Tibial artery (tissue), 4 donors: ENCODE measurements around the gene PPP1CA.
A peak's percentile ranks its signal among the peaks of the same experiment; 100 is the strongest.

ENCODE experiments used
- DNase-seq, 2 donors: peaks; one replicate each; pipeline ENCODE4 v3.0.0-alpha.2; 2019
- H3K27ac ChIP-seq, 2 donors: fragments of 200-600 bp; sonication (generic) in 1 of 2; 1 replicate in 1 of 2; 2 replicates in 1 of 2; pipeline ENCODE4 v1.5.1; 2018 to 2019; ENCODE audit warnings: mild to moderate bottlenecking in 1 of 2
- H3K27me3 ChIP-seq, 2 donors: fragments of 200-600 bp; sonication (generic) in 1 of 2; one replicate each; pipeline versions ENCODE4 v1.5.1 to v1.6.0; 2016 to 2019
- H3K36me3 ChIP-seq, 3 donors: fragments of 200-600 bp; sonication (generic) in 2 of 3; one replicate each; pipeline ENCODE4 v1.5.1; 2016 to 2019; ENCODE audit warnings: mild to moderate bottlenecking in 2 of 3
- H3K4me1 ChIP-seq, 4 donors: fragments of 200-600 bp; sonication (generic) in 2 of 4; 1 replicate in 3 of 4; 2 replicates in 1 of 4; pipeline ENCODE4 v1.5.1; 2016 to 2019
- H3K4me3 ChIP-seq, 2 donors: fragments of 200-600 bp; sonication (generic) in 1 of 2; 1 replicate in 1 of 2; 2 replicates in 1 of 2; pipeline ENCODE4 v1.5.1; 2018 to 2019; ENCODE audit warnings: mild to moderate bottlenecking in 2 of 2
- H3K9me3 ChIP-seq, 3 donors: fragments of 200-600 bp; sonication (generic) in 1 of 3; one replicate each; pipeline ENCODE4 v1.5.1; 2016 to 2019
- CTCF ChIP-seq, 2 experiments: fragments of 200-600 bp in 1 of 2; fragments of 450-650 bp in 1 of 2; IDR thresholded peaks; one replicate each; pipeline ENCODE4 v1.5.1; 2017 to 2019; ENCODE audit warnings: antibody characterized with exemption in 2 of 2, mild to moderate bottlenecking in 1 of 2, moderate library complexity in 1 of 2
- intact Hi-C: fragments of 100-400 bp; cut with DNase I; formaldehyde crosslinking; loops from one replicate; pipeline ENCODE4 v1.15.0; 2023; ENCODE audit warnings: low total_unique reads

The PPP1CA gene

GRCh38 chr11:67375320-67376055 is 26.2 kb downstream of the PPP1CA start:
- H3K4me3 ChIP-seq = no peak overlapping the region
- H3K27ac ChIP-seq = peak overlapping the region; percentile 92 to 93
- H3K36me3 ChIP-seq = no peaks in the 10 kb centered on the region
- peaks cover 0 to 10% of the 10 kb centered on the region in 2 donors for H3K27me3 ChIP-seq
- no peaks in the 10 kb centered on the region for H3K9me3 ChIP-seq
- intact Hi-C loops = loop anchor here (2.0 to 10.0 kb wide), 2 partner anchors 21 to 111 kb away; partner anchors contain the start of gene GRK2
- H3K4me1 ChIP-seq = peaks cover 6 to 43% (median 36%) of the 10 kb centered on the region in 4 donors
- TF ChIP-seq CTCF (IDR thresholded peaks at IDR 0.05) = no peak
- DNase-seq = no peak

- peaks cover 0 to 7% of the 10 kb centered on the region in 2 donors for H3K27me3 ChIP-seq
- intact Hi-C loops = loop anchor here (2.0 to 10.0 kb wide), 2 partner anchors 20 to 110 kb away; partner anchors contain the start of gene GRK2
- peaks cover 6 to 46% (median 38%) of the 10 kb centered on the region in 4 donors for H3K4me1 ChIP-seq
- peak overlapping the region; percentile 70 to 81 for H3K4me3 ChIP-seq
- no peaks in the 10 kb centered on the region for H3K9me3 ChIP-seq
- H3K27ac ChIP-seq = peak overlapping the region; percentile 92 to 93
- TF ChIP-seq CTCF (IDR thresholded peaks at IDR 0.05) = no peak
- H3K36me3 ChIP-seq = no peaks in the 10 kb centered on the region
- no peak for DNase-seq
Measured at GRCh38 chr11:67374571-67375281, 26.9 kb downstream of the PPP1CA start.

- Histone ChIP-seq H3K4me1 (peaks cover 6 to 46% (median 38%) of the 10 kb centered on the region in 4 donors), H3K27me3 (peaks cover 0 to 4% of the 10 kb centered on the region in 2 donors), H3K9me3 (no peaks in the 10 kb centered on the region), H3K36me3 (no peaks in the 10 kb centered on the region), H3K27ac (peak overlapping the region; percentile 92 to 93), H3K4me3 (peak overlapping the region; percentile 70 to 81)
- peak; percentile 90 to 94 for DNase-seq
- intact Hi-C loops = loop anchor here (2.0 to 10.0 kb wide), 2 partner anchors 19 to 109 kb away; partner anchors contain the start of gene GRK2
- TF ChIP-seq CTCF (IDR thresholded peaks at IDR 0.05) = peak; percentile 52 to 62
Measured at GRCh38 chr11:67373648-67374570, 27.7 kb downstream of the PPP1CA start.

GRCh38 chr11:67372993-67373647 is 28.5 kb downstream of the PPP1CA start, which contains the start of gene CLCF1:
Gene CLCF1 (minus strand): TSS chr11:67373598. CDS start chr11:67373539, 59 bp downstream.
- H3K9me3 ChIP-seq = no peaks in the 10 kb centered on the region
- H3K27me3 ChIP-seq = peaks cover 0 to 4% of the 10 kb centered on the region in 2 donors
- peak within 1 kb of the TSS; percentile 92 to 93 for H3K27ac ChIP-seq
- H3K4me3 ChIP-seq = peak within 1 kb of the TSS; percentile 70 to 81
- peaks cover 6 to 46% (median 38%) of the 10 kb centered on the region in 4 donors for H3K4me1 ChIP-seq
- TF ChIP-seq CTCF (IDR thresholded peaks at IDR 0.05) = no peak
- H3K36me3 ChIP-seq = no peaks in the 10 kb centered on the region
- intact Hi-C loops = loop anchor here (10.0 kb wide), 1 partner anchor 108 kb away; the partner anchor contains the start of gene GRK2
- DNase-seq = peak; percentile 70 to 90
